Thyroid gland (tissue), 4 donors: ENCODE data around the gene SEMA5B.

Experiments
- CTCF ChIP-seq, 6 experiments: fragments of 200-600 bp in 3 of 6; fragments of 450-650 bp in 3 of 6; sonication (generic) in 3 of 6; IDR thresholded peaks; one replicate each; pipeline ENCODE4 v1.5.1; 2016 to 2019; ENCODE audit warnings: antibody characterized with exemption in 6 of 6, mild to moderate bottlenecking in 2 of 6, inconsistent platforms in 1 of 6, moderate library complexity in 1 of 6
- POLR2A ChIP-seq, 2 donors: fragments of 450-650 bp; IDR thresholded peaks; one replicate each; pipeline ENCODE4 v1.6.1; 2017; ENCODE audit warnings: antibody characterized with exemption in 2 of 2, mild to moderate bottlenecking in 2 of 2, moderate library complexity in 1 of 2

DNA sequence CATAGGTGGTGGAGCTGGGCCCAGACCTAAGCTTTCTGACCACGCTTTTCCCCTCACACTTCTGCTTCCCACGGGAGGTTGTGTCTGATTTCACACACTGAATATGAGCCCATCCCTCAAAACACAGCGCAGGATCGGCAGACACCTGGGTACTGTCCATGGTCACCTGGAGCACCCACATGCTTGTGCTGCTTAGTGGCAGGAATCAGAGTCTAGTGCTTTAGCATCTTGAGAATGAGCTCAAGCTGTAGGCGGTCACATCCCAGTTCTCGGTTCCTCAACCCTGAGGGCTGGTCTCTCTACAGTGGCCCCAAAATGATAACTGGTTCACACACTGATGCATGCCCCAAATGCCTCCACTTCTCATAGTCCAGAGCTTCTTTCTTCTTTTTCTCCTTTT is 111.0 kb downstream of the SEMA5B start:
- TF ChIP-seq CTCF (IDR thresholded peaks at IDR 0.05) (no peak), POLR2A (IDR thresholded peaks at IDR 0.05) (no peak)
